ENCODE results near the gene TAS2R41. TPM values are rescaled to one million over a fixed set of nuclear protein-coding genes. Genes with fewer than 3 reads are reported as not detected.
A peak's percentile ranks its signal among the peaks of the same experiment; 100 is the strongest.

Gene TAS2R41
- total and polyA plus RNA-seq, 8 donors, result not detected

- H3K36me3 ChIP-seq, result no peaks in the 10 kb centered on the region
- peaks cover 0 to 8% of the 10 kb centered on the region in 2 donors for H3K27me3 ChIP-seq
- intact Hi-C loops (cut with DNase I), result no loop called here
- H3K4me1 ChIP-seq, result no peaks in the 10 kb centered on the region
- H3K27ac ChIP-seq, result no peak overlapping the region
- no peak overlapping the region for H3K4me3 ChIP-seq
- DNase-seq (peak in 2 of 4 donors; percentile 7 to 19), ATAC-seq (no peak)
- no peak for TF ChIP-seq CTCF (IDR thresholded peaks at IDR 0.05)
- H3K9me3 ChIP-seq, result no peaks in the 10 kb centered on the region
These were observed 26.6 kb upstream of the TAS2R41 start for GRCh38 chr7:143451122-143451521.

- intact Hi-C loops (cut with DNase I), result no loop called here
- no peaks in the 10 kb centered on the region for H3K4me1 ChIP-seq
- no peak overlapping the region for H3K4me3 ChIP-seq
- TF ChIP-seq CTCF (IDR thresholded peaks at IDR 0.05), result no peak
- H3K9me3 ChIP-seq, result no peaks in the 10 kb centered on the region
- no peaks in the 10 kb centered on the region for H3K36me3 ChIP-seq
- H3K27ac ChIP-seq, result no peak overlapping the region
- peaks cover 0 to 8% of the 10 kb centered on the region in 2 donors for H3K27me3 ChIP-seq
- DNase-seq (no peak), ATAC-seq (no peak)
These were observed 25.9 kb upstream of the TAS2R41 start for GRCh38 chr7:143451746-143452145.

- Histone ChIP-seq H3K27me3 (peaks cover 0 to 3% of the 10 kb centered on the region in 2 donors), H3K4me3 (no peak overlapping the region), H3K27ac (no peak overlapping the region), H3K4me1 (no peaks in the 10 kb centered on the region), H3K9me3 (no peaks in the 10 kb centered on the region), H3K36me3 (no peaks in the 10 kb centered on the region)
- TF ChIP-seq CTCF (IDR thresholded peaks at IDR 0.05), result no peak
- intact Hi-C loops (cut with DNase I), result no loop called here
- DNase-seq (no peak), ATAC-seq (no peak)
These were observed 25.2 kb upstream of the TAS2R41 start for GRCh38 chr7:143452495-143452894.

- no peak for TF ChIP-seq CTCF (IDR thresholded peaks at IDR 0.05)
- ATAC-seq, result no peak
- intact Hi-C loops (cut with DNase I), result no loop called here
- Histone ChIP-seq H3K9me3 (no peaks in the 10 kb centered on the region), H3K27me3 (no peaks in the 10 kb centered on the region), H3K27ac (no peak overlapping the region), H3K4me3 (no peak overlapping the region), H3K36me3 (no peaks in the 10 kb centered on the region), H3K4me1 (peaks cover 0 to 6% of the 10 kb centered on the region in 2 donors)
- DNase-seq, result no peak
These were observed 23.5 kb upstream of the TAS2R41 start for GRCh38 chr7:143454091-143454680.

GRCh38 chr7:143455491-143455890, 22.2 kb upstream of the TAS2R41 start:
- ATAC-seq (no peak), DNase-seq (no peak)
- Histone ChIP-seq H3K4me1 (peaks cover 0 to 6% of the 10 kb centered on the region in 2 donors), H3K27ac (no peak overlapping the region), H3K36me3 (no peaks in the 10 kb centered on the region), H3K9me3 (no peaks in the 10 kb centered on the region), H3K4me3 (no peak overlapping the region), H3K27me3 (no peaks in the 10 kb centered on the region)
- TF ChIP-seq CTCF (IDR thresholded peaks at IDR 0.05), result no peak
- intact Hi-C loops (cut with DNase I), result no loop called here
